ENCODE measurements around the gene IL10.
A peak's percentile ranks its signal among the peaks of the same experiment; 100 is the strongest.
"Not testable (repeated sequence)": the region's sequence is repeated elsewhere in the genome, so short reads cannot be mapped to it uniquely, and the experiment has no call there.

Gene IL10

DNA sequence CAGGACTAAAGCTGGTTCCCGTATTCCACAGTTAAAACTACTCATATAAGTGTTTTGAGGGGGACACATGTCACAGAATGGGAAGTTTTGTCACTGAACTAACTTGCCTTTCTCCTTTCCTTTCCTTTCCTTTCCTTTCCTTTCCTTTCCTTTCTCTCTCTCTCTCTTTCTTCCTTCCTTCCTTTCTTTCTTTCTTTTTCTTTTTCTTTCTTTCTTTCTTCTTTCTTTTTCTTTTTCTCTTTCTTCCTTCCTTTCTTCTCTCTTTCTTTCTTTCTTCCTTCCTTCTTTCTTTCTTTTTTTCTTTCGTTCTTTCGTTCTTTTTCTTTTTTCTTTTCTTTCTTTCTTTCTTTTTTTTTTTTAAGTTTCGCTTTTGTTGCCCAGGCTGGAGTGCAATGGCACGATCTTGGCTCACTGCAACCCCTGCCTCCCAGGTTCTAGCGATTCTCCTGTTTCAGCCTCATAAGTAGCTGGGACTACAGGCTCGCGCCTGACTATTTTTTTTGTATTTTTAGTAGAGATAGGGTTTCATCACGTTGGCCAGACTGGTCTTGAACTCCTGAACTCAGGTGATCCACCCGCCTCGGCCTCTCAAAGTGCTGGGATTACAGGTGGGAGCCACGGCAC, 9.4 kb downstream of the IL10 start:
- DNase-seq, result not testable (repeated sequence)

DNA sequence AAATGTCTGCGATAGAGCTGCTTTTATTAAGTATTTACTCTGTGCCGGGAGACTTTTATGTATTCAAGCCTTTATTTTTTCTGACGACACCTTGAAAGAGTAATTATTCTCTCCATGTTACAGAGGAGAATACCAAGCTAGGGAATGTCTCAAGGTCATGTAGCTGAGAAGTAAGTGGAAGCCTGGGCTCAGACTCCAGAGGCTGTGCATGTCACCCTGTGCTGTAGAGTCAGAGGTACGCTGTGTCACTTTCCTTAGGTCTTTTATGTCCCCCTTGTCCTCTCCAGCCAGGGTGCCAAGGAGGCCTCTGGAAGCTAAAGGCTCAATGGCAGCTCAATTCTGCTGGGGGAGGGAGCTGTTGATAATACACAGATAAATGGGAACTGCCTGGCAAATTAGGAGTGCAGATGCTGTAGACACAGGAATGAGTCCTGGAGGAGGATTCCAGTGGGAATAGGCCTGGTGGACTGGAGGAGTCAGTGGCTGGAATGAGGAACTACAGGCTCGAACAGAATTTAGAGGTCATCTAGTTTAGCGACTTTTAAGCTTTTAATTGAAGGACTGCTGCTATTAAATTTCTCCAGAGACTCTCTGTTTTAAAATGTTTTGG, 11.0 kb downstream of the IL10 start:
- no peak for DNase-seq

DNA sequence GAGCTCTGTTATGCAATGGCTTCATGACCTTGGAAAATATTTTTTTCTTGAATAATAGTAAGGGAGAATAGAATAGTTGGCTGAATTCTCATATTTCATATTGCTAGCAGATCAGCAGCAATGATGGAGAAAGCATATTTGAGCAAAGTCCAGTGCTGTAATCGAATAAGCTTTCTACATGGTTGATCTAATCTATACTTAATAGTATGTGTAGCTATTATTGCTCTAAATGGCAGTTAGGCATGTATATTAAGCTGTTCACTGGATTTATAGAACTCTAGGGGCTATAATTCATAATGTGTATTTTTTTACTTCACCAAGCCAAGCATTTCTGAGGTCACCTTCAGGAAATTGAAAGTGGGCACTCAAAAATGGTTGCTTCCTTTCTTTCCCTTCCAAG, 11.7 kb downstream of the IL10 start:
- DNase-seq, result no peak

DNA sequence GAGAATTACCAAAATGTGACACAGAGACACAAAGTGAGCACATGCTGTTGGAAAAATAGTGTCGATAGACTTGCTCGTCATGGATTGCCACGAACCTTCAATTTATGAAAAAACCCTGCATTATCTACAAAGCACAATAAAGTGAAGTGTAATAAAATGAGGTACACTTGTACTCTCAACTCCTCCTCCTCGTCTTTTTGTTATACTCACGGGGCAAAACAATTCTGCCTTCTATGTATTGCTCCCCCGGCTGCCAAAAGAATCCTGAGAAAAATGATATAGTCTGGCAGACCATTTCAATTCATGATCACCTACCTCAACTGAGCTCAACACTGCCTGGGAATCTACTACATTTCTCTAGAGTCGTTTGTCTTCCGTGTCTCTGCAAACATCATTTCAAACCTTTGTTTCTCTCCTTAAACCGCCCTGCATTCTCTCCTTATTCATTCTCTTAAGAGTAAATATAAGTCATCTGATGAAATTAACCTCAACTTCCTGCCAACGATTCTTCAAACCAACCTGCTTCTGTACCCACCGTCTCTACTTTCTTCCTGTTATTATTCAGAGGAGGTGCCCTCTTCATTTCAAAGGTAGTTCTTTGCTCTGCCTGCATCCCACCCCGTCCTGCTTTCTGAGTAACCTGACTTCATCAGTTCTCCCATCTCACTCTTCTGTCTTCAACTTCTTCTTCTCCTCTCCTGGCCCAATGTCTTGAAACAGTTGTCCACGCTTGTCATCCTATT, 14.6 kb downstream of the IL10 start:
- peak in 1 of 2 donors; percentile 54 for DNase-seq

DNA sequence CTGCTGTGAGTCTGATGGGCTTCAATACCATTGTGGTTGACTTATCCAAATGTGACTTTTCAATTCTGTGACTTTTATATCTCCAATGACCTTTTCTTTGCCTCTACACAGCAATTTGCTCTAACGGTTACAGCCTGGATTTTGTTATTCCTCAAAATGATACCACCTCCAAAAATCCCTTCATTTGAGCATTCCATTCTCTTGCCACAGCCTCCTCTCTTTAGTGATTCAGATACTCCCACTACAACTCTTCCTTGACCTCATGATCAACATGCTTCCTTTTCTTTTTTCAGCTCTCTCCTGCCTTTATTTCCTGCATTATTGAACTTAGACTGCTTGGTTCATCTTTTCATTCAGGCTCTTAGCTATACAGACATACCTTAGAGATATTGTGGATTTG, 18.3 kb downstream of the IL10 start:
- no peak for DNase-seq

DNA sequence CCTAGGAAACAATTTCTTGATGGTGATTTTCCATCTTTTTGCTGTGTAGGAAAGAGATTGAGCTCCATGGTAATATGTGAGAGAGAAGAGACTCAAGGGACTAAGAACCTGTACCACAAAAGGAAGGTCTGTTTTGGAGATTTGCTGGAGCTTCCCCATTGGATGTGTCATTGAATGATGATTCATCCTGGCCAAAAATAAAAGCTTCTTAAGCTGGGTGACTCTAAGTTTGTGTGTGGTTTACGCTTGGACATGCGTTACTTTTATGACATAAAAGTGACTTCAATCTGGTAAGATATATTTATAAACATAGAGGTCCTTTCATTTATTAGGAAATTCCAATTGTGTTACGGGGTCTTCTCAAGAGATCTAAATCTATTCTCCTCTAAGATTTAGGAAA, 19.2 kb downstream of the IL10 start:
- DNase-seq, result no peak

DNA sequence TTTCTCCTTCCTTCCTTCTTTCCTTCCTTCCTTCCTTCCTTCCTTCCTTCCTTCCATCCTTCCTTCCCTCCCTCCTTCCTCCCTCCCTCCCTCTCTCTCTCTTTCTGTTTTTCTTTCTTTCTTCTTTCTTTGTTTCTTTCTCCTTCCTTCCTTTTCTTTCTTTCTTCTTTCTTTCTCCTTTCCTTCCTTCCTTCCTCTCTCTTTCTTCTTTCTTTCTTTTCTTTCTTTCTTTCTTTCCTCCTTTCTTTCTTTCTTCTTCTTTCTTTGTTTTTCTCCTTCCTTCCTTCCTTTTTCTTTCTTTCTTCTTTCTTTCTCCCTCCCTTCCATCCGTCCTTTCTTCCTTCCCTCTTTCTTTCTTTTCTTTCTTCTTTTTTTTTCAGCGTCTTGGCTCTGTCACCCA, 19.8 kb downstream of the IL10 start:
- DNase-seq, result no peak

DNA sequence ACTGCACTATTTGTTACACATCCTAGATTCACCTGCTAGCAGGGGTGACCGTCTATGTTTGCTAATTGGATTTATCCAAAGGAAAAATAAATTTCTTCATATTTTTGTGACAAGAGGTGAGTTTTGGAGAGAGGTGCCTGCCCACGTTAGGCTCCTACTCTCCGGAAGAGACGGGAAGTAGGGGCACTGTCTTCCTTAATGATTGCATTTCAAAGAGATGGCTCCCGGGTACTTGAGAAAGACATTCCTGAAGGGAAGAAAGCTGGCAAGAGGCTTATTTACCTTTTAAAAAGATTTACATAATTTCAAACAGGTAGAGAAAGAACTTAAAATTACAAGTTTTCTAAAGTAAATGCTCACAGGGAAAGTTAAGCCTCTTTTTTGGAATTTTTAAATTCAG, 20.4 kb downstream of the IL10 start:
- DNase-seq, result no peak

DNA sequence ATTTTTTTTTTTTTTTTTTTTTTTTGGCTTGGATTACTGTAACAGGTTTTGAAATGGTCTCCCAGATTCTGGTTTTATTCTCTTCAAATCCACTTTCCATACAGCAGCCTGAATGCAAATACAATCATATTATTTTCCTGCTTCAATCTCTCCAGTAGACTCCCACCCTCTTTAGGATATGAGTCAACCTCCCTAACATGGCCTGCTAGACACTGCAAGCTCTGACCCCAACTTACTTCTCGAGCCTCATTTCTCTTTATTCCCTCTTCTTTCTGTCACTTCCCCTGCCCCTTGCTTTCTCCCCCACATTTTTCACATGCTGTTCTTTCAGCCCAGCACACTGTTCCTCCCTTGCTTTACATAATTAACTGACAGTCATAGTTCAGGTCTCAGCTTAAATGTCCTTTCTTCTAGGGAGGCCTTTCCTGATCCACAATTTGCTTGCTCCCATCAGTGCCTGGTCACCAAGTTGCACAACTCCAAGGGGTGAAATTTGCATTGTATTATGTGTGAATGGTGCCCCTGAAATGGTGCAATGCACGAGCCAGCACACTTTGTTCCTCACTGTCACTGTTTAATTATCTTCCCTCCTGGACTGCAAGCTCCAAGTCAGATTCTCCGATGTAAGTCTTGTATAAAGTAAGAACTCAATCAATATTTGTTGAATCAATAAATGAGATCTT, 23.8 kb downstream of the IL10 start:
- no peak for DNase-seq

DNA sequence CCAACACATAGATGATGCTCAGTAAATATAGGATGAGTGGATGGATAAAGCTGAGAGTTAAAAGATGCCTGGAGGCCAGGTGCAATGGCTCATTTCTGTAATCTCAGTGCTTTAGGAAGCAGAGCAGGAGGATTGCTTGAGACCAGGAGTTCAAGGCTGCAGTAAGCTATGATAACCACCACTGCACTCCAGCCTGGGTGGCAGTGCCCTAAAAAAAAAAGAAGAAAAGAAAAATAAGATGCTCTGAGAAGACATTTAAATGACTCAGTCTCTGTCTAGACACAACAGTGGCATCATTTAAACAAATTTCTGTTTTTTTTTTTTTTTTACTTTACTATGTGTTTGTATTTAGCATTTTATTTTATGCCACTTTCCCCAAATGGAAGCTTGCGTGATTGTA, 27.0 kb downstream of the IL10 start:
- DNase-seq, result no peak

DNA sequence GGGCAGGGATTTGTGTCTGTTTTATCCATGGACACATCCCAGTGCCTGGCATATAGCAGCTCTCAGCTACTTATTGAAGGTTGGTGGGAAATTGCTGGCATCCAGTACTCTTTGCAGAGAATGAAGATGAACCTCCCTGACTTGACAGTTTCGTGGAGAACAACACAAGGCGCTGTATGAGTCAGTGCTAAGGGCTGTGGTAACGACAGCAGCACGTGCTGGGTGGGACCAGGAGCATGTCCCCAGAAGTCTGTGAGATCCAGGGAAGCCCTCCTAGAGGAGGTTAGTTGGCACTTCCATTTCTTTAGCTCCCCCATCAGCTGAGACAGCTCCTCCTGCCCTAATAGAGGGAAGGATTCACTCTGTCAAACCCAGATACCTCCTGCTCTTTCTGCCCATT, 27.6 kb downstream of the IL10 start:
- DNase-seq, result no peak

DNA sequence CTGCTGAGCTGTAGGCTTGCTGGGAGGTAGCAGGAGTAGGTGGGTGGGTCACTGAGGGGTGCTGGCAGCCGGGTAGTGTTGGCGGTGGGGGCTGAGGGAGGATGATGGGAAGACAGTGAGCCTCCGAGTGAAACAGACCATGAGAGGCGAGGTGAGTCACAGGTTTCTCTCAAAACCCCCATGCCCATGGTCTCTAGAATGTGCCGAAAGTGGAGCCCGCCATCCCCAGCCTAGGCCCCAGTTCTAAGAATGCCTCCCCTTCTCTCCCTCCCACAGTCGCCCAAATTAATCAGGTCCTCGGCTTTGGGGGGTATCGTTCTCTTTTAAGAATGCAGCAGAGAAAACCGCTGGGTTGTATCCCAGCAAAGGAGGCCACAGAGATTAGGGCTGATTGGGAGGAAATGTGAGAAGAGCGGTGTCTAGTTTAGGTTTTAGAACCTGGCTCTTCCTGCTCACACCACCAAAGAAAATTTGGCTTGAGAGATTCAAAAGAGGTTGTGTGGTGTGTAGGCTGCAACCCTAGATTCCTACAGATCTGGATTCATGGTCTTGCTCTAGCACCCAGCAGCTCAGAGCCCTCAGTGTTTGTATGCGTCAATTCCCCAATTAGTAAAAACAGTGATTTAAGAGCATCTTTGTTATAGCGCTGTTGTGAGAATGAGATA, 29.4 kb downstream of the IL10 start:
- no peak for DNase-seq

DNA sequence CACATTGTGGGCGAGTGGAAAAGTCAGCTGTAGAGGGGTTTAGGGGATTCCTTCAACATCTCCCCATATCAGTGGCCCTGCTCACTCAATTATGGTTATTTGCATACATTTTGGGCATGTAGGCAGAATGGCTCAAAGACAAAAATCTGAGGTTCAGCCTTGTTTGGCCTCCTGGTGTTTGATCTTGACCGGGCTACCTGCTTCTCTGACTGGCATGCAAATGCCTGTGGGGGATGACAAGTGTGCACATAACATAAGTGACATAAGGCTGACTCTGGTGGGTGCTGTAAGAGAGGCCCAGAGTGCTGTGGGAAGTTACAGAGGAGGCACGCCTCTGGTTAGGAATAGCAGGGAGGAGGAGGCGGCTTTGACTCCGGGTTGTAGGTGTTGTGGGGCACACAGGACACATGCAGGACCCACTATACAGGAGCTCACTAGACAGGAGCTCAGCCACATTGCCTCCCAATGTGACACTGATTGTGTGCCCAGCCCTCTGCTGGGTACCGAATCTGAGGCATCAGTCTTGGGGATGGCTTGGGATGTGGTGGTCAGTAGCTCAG, 31.1 kb downstream of the IL10 start:
- no peak for DNase-seq

DNA sequence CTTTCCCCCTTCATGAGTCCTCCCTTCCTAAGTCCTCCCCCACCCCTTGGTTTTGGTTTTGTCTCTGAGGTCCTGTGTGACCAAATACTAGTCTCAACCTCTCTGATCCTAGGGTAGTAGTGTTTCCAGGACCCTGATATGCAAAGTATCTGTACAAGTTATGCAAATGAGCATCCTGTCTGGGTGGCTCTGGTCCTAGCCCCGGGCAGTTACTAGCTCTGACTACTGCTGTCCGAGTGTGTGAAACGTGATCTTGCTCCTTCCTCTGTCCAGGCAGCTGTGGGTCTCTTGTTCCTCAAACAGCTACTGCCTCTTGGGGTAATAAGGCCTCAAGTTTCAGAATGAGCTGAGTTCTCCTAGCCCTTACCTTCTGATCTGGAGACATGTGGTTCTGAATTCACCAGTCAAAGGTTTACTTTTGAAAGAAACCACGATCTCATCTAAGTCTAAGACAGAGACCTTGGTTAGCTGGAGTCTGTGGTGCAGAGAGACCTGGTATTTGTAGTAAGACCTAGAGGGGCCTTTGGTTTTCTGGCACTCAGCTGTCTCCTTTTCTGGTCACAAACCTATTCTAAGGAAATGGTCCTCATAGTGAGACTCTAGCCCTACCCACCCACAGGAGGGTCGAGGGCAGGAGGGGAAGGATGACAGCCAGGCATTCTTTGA, 32.8 kb downstream of the IL10 start:
- DNase-seq, result peak in 1 of 2 donors; percentile 37

DNA sequence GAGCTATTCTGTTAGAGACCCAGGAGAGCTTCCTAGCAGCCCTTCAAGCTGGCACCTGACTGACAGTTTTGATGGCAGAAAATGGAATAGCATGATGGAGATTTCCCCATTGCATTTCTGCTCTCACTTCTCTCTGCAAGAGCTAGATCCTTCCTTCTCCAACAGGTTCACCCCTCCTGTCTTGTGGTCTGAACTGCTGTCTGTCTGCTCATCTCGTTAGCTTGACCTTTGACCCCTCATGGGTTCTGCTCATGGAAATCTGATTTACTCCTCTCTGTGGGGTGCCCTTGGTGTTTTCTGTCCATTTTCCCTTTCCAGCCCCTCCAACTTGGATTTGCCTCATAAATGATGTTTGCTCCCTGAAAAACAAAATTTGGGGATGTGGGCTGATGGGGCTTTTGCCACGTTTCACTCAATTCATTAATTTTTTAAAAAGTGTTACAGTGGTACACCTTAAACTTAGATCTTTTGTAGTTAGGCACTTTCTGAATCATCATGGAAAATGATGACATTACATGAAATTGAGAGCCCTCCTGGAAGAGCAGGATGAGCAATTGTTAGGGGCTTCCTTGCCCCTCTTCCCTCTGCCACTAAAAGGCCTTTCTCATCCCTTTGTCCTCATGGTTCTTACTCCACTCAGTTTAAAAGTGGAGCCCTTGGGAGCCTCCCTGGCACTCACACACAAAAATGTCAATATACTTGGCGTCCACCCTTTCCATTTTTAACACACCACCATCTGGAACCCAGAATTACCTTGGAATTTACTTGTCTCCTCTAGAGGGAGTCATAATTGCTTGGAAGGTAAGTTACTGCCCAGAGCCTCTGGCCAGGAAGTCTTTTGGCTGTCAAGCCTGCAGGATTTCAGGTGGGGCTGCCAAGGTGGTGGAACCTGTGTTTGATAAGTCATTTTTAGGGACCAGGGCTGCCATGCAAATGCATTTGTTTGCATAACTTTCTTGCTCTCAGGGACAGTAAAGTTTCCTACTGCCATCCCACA, 33.6 kb downstream of the IL10 start:
- DNase-seq, result no peak

DNA sequence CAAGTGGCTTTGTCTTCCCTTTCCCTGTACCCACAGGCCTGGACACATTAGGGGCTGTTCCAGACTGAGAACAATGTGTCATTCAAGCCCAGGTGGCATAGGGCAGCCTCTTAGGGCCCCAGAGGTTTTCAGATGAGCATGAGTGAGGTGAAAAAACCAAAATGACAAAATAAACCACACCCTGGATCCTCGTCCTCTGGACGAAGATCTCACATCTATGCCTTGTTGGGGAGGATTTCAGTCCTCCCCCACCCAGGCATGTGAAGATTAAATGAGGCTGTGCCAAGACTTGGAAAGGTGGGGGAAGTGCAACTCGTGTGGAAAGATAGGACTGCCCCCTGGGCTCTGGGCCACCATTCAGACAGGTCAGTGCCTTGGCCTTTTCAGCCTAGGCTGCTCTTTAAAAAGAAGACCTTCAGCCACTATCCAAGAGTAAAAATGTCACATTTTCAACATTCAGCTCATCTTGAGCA, 34.5 kb downstream of the IL10 start:
- no peak for DNase-seq

DNA sequence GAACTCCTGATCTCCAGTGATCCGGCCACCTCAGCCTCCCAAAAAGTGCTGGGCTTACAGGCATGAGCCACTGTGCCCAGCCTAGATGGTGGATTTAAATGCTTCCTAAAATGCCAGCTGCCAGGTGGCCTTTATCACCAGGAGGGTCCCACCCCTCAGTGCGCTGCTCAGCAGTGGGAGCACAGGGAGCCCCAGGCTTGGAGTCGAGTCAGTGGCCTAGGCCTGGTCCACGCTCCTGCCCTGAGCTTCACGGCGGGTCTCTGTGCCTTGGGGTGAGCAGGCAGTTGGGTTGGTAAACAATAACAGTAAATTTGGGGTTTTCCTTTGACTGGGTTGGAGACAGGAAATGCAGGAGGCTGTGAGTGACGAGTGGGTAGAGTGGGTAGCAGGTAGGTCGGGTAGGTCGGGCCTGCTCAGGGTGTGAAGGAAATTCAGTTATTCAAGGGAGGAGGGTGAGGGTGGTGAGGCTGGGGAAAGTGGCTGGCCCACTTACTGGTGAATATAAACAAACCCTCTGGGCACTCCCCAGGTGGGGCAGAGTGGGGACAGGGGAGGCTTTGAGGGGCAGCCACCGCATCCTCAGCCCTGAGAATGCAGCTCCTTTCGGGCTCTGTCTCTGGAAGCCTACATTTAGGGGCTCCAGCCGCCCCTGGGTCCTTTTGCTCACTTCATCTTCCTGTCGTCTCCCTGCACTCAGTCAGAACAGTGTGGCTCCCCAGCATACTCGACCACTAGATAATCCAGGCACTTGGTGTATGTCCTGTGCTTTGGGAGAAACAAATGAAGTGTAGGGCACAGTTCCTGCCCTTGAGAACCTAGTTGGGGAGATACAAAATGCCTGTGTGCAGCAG, 35.2 kb downstream of the IL10 start:
- peak; percentile 67 to 73 for DNase-seq

DNA sequence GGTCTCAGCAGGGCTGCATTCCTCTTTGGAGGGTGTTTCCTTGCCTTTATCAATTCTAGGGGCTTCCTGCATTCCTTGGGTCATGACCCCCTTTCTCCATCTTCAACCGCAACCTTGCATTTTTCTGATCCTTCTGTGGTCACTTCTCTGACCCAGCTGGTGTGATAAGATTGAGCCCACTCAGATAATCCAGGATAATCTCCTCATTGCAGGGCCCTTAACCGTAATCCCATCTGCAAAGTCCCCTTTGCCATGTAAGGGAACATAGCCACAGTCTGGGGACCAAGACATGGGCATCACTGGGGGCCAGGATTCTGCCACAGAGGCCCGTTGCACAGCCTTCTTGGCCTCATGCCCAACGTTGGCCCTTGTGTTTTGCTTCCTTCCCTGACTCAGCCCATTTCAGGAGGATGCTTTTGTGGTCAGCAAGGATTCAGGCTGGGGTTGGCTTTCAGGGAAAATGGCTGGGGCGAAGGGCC, 36.7 kb downstream of the IL10 start:
- no peak for DNase-seq

DNA sequence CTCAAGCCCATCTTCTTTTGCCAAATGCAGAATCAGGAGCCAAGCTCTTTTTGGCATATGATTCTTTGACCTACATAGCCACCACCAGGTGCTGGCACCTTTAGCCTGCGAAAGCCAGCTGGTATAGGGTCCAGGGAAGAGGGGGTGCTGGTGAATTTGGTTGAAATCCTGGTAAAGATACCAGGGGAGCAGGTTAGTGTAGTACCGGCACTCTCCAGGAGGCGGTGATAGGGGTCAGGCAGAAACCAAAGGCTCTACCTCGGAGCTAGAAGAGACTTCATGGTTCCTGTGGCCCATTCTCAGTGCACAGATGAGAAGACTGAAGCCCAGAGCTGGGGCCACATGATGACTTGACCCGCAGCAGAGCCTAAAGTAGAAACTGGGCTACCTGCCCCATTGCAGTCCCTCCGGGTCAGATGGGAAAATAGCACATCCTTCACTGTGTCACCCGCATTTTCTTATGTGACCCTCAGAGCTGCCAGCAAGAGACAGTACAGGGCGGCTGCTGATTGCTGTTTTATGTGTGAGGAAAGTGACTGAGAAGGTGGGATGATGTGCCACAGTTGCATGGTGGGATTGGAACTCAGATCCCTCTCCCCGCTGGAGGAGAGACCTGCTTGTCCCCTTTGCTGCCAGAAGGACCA, 37.7 kb downstream of the IL10 start:
- DNase-seq, result peak; percentile 71 to 73

Data from CD4-positive, alpha-beta T cell treated with Interleukin-1 beta for 1 hour (primary cell).